ENCODE results near the gene QPCTL. TPM values are rescaled to one million over a fixed set of nuclear protein-coding genes. Genes with fewer than 3 reads are reported as not detected.

Gene QPCTL
- total and polyA plus RNA-seq, 2 of the 13 experiments (the other 11 are each of a cell fraction or from before 2014, with no cell fraction given) = 16.0 to 19.1 TPM

DNA sequence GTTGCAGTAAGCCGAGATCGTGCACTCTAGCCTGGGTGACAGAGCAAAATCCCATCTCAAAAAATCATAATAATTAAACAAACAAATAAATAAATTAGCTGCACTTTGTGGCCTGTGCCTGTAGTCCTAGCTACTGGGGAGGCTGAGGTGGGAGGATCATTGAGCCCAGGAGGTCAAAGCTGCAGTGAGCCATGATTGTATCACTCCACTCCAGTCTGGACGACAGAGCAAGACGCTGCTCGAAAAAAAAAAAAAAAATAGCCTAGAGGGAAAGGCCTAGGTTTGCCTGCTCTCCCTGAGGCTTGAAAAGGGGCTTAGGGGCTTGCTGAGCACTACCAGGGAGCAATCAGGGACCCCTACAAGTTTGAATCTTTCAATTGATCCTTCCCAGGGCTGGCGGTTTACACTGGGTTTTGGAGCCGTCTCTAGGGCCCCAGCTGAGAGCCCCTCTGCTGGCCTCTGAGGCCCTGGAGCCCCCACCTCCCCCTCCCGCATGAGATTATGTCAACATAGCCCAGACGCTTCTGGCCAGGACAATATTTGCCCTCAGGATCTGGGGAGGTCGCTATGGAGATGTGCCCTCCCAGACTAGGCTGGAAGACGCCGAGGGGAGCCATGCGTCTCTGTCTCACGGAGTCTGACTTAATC lies 34.8 kb upstream of the QPCTL start (continued):
- no peak for TF ChIP-seq NFIB (CRISPR knock-in tag; IDR thresholded peaks at IDR 0.05; ENCODE audit: borderline replicate concordance)
- no peak for TF ChIP-seq NFIC (IDR thresholded peaks at IDR 0.05; ENCODE audit: low read length)
- TF ChIP-seq ZMYM4 (CRISPR knock-in tag; IDR thresholded peaks at IDR 0.05) = no peak
- no peak for TF ChIP-seq REL (CRISPR knock-in tag; conservative IDR thresholded peaks at IDR 0.05)
- TF ChIP-seq AHDC1 (CRISPR knock-in tag; IDR thresholded peaks at IDR 0.05; ENCODE audit: borderline replicate concordance) = no peak
- TF ChIP-seq EEA1 (CRISPR knock-in tag; IDR thresholded peaks at IDR 0.05; ENCODE audit: borderline replicate concordance) = no peak
- TF ChIP-seq MIXL1 (CRISPR knock-in tag; IDR thresholded peaks at IDR 0.05) = no peak
- TF ChIP-seq KAT7 (CRISPR knock-in tag; IDR thresholded peaks at IDR 0.05; ENCODE audit: borderline replicate concordance) = no peak
- no peak for TF ChIP-seq HOXD1 (CRISPR knock-in tag; IDR thresholded peaks at IDR 0.05)
- TF ChIP-seq ZFP62 (CRISPR knock-in tag; IDR thresholded peaks at IDR 0.05) = no peak
- no peak for TF ChIP-seq ZKSCAN5 (CRISPR knock-in tag; IDR thresholded peaks at IDR 0.05)
- TF ChIP-seq ZNF34 (CRISPR knock-in tag; IDR thresholded peaks at IDR 0.05; ENCODE audit: borderline replicate concordance) = no peak
- TF ChIP-seq IKZF5 (CRISPR knock-in tag; IDR thresholded peaks at IDR 0.05) = 0 out of 2 replicates have a peak, but pooled peaks have one; percentile 59
- peak; percentile 66 for TF ChIP-seq SALL1 (CRISPR knock-in tag; IDR thresholded peaks at IDR 0.05)
- no peak for TF ChIP-seq KDM1A (CRISPR knock-in tag; IDR thresholded peaks at IDR 0.05)
- TF ChIP-seq SOX6 (IDR thresholded peaks at IDR 0.05) = no peak
- peak; percentile 46; the same call in 1 of the 2 replicates for TF ChIP-seq SOX6 (CRISPR knock-in tag; IDR thresholded peaks at IDR 0.05)
- peak; percentile 35; the same call in 1 of the 2 replicates for TF ChIP-seq ZNF687 (CRISPR knock-in tag; IDR thresholded peaks at IDR 0.05)
- TF ChIP-seq SIN3B (IDR thresholded peaks at IDR 0.05; ENCODE audit: low read length) = no peak
- peak; percentile 11; the same call in 1 of the 2 replicates for TF ChIP-seq SOX5 (CRISPR knock-in tag; IDR thresholded peaks at IDR 0.05; ENCODE audit: borderline replicate concordance)
- TF ChIP-seq ZNF337 (CRISPR knock-in tag; IDR thresholded peaks at IDR 0.05; ENCODE audit: borderline replicate concordance, low read depth) = no peak
